Left hindlimb (tissue), 1 donor: Measurements from ENCODE around the gene ZBTB17.
A peak's percentile ranks its signal among the peaks of the same experiment; 100 is the strongest.

ENCODE experiments used
- DNase-seq: peaks from one replicate; pipeline ENCODE4 v3.0.0-alpha.2; 2018

ZBTB17 gene

DNA sequence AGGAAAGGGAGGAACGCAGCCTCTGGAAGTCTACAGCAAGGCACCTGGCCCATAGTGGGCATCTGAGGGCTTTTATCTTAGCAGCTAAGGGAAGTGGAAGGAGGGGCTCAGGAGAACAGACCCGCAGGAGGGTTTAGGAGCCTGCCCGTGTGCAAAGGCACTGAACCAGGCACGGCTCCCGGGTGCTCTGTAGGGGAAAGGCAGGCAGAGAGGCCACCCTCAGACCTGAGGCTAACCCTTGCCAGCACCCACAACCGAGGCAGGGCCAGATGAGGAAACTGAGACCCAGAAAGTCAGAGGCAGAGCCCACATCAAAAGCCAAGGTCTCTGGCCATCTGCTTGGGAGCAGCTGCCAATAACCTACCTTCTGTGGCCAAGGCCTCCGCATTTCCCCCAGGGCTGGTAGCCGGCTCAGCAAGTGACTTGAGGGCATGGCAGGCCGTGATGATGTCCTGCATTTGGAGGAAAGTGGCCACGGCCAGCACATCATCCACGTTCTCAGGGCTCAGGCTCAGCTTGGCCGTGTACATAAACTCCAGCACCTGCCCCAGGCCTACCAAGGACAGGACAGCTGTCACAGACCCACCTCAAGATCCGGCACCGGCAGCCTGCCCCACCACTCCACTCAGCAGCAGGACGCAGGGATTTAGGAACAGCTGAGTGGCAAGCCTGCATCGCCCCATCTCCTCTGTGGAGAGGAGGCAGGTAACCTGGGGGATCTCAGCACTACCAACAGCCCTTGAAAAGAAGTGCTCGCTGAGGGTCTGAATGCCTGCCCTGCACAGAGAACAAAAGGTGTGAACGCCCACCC is 29.1 kb downstream of the ZBTB17 start:
- no peak for DNase-seq

DNA sequence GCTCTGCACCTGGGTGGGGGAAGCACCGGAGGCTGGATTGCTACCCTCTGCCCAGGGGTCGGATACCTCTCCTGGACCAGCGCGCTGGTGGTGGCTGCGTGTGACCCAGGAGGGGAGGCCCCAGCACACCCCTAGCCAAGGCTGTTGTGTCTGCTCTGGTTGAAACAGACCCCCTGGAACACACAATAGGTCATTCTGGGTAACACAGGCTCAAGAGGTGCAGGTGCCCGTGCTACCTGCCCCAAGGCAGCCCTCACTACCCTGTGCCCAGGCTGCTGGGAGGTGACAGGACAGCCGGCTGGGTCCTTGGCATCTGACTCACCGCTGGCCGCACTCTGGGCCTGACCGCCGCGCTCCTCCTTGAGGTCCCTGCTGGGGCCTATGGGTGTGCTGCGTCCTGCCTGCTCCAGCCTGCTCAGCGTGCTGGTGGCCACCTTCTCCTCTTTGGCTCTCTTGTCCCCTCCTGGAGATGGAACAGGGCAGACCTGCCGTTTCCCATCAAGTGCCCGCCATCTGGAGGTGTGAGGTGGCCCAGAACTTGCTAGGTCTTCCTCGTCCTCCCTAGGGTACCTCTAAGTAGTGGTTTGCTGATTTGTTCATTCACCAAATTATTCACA is 30.0 kb downstream of the ZBTB17 start:
- DNase-seq: peak; percentile 11

DNA sequence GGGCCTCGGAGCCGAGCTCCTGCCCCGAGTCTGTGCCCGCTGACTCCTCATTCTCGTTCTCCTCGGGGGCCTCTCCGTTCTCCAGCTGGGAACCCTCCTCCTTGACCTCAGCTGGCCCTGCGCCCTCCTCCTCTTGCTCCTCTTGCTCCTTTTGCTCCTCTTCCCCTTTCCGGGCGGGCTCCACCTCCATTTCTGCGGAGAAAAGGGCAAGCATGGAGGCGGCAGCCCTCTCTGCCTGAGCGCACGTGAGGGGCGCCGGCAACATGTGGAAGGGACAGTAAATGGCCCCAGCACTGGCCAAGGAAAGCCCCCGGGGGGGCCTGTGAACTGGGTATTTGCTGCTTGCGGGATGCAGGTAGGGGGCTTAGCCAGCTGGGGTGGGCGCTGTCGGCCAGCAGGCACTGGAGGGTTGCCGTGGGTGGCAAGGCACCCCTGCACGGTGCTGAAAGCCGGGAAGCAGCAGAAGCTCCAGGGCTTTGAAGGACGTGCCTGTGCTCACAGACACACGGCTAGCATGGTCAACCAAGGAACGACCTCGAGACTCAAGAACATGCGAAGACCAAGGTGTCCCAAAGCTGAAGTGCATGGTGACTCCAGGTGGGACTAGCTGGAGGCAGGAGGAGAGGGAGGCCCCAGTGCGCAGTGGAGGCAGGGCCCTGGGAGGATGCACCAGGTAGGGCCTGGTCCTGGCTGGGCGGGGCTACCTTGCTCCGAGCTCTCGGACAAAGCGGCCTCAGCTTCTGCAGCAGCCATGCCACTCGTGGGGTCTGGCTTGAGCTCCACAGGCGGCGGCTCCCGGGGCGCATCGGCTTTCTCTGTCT is 30.7 kb downstream of the ZBTB17 start:
- no peak for DNase-seq

DNA sequence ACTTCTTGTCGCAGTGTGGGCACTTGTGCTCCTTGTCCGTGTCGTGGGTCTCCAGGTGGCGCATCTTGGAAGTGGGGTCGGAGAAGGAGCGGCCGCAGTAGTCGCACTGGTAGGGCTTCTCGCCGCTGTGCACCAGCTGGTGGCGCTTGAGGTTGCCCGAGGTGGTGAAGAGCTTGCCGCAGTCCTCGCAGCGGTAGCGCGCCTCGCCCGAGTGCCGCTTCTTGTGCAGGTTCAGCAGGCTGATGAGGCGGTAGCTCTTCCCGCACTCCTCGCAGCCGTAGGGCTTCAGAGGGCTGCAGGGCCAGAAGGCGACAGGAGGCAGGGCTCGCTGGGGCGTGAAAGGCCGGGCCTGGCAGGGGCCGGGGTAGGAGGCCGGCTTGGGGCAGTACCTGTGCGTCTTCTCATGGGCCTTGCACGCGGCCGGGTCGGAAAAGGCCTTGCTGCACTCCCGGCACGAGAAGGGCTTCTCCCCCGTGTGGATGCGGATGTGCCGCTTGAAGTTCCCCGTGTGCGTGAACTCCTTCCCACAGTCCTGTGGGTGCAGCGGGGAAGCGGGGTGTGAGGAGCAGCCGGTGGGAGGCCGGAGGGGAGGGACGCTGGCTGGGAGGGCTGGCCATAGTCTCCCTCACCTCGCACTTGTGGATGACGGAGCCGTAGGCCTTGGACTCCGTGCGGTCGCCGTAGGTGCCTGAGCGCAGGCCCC is 31.4 kb downstream of the ZBTB17 start:
- no peak for DNase-seq

DNA sequence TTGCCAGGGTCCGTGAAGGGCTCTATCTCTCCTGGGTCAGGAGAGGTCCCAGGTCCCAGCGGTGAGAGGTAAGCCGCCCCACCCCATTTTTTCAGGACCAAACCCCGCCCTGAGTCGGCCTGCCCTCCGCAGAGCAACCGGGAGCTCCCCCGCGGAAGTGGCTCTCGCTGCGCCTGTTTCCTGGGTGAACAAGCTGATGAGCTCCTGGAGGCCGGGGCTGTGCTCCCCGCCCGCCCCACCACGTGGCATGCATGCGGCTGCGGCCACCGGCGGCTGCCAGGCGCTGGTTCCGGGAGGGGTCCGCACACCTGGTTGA is 32.0 kb downstream of the ZBTB17 start:
- no peak for DNase-seq

DNA sequence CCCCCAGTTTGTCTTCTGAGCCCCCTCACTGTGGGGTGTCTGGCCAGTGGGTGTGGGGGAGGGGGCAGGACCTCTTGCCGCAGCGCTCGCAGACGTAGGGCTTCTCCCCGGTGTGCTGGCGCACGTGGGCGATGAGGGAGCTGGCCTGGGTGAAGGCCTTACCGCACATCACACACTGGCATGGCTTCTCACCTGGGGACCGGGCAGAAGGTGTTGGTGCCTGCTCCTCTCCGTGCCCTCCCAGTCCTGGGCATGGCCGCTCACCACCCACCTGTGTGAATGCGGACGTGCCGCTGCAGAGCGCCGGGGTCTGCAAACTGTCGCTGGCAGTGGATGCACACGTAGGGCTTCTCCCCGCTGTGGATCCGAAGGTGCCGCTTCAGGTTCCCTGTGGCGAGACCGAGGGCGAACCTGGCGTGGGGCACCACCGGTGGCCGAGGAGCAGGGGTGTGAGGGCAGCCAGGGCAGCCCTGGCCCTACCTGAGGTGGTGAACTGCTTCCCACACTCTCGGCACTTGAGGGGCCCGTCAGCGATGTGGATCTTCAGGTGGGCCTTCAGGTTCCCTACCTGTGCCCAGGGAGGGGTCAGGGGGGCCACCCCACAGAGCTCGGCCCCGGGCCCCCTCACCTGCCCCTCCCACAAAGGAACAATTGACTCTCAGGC is 32.4 kb downstream of the ZBTB17 start:
- no peak for DNase-seq

DNA sequence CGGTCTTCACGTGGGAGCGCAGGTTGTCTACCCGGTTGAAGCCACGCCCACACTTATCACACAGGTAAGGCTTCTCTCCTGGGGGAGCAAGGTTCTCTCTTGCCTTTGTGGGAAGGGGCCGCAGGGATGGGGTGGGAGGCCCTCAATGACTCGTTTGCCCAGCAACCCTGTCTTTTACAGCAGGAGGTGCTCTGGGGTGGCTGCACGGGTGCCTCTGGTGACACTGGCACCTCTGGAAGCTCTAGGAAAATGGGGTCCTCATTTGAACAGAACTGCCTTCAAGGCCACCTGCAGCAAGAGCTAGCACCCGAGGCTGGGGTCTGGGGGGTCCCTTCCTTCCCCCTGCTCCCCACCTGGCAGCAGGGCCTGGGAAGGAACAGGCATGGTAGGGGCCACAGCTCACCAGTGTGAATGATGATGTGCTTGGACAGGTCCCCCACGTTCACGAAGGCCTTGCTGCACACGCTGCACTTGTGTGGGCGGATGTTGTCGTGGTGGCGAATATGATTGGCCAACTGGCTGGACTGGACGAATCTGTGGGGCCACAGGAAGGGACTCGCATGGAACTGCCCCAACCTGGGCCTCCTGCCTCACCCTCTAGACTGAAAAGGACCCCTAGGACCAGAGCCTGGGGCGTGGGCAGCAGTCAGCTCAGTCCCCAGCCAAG is 33.1 kb downstream of the ZBTB17 start:
- no peak for DNase-seq

DNA sequence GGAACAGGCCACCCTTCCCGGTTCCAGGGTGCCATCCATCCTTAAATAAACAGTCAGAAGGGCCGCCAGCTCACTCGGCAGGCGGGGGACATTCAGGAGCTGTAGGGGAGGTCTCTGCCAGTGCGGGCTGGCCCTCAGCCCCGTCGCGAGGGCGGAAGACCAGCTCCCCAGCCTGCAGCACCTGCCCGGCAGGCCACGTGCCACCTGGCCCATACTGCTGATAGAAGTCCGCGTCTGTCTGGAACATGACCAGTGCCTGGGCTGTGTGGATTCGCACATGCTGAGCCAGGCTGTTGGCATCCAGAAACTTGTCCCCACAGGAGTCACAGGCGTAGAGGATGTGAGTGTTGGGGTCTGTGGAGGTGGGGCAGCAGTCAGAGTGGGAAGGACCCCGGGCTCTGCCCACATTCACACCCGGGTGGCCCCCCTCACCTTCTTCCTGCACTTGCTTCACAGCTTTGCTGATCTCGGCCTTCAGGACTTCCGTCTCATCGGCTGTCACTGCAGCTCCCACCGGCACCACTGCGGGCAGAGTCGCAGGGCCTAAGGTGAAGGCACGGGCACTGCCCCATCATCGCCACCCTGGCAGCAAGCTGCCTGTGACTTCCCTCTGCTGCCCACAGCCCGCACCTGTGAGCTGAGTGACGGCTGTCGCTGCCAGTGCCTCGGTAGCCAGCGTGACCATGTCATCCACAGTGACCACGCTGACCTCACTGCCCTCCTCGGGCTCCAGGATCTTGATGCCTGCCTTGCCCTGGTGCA is 33.8 kb downstream of the ZBTB17 start:
- DNase-seq: no peak

DNA sequence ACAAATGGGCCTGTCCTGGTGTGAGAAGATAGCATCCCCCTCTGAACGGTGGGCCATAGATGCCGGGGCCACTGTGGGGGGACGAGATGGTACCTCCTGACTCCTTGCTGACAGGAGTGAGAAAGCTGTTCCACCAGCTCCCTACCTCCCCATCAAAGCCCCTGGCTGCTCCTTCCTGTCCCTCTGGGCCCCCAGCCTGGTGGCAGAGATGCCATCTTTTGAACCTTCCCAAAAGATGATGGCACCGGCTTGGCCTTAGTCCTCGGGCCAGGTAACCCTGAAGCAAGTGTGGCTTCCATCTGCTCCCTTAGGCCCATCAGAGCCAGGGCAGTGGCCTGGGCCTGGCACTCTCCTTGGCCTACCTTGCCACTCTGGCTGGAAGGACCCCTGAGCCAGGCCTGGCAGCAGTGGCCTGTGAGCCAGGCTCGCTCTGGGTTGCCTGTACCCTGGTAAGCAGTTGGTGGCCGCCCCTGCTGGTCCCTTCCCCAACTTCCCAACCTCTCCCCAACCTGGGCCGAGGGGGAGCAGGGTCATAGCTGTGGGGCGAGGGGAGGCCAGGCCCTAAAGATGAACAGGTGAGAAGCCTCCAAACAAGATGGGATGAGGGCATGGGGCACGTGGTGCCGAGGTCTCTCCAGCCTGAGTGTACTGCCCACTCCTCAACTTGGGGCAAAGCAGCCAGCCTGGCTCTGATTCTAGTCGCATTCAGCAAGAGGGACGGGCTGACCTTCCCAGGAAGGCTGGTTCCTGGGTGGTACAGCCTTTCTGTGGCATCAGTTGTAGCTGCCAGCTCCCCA is 34.7 kb downstream of the ZBTB17 start:
- DNase-seq: no peak

DNA sequence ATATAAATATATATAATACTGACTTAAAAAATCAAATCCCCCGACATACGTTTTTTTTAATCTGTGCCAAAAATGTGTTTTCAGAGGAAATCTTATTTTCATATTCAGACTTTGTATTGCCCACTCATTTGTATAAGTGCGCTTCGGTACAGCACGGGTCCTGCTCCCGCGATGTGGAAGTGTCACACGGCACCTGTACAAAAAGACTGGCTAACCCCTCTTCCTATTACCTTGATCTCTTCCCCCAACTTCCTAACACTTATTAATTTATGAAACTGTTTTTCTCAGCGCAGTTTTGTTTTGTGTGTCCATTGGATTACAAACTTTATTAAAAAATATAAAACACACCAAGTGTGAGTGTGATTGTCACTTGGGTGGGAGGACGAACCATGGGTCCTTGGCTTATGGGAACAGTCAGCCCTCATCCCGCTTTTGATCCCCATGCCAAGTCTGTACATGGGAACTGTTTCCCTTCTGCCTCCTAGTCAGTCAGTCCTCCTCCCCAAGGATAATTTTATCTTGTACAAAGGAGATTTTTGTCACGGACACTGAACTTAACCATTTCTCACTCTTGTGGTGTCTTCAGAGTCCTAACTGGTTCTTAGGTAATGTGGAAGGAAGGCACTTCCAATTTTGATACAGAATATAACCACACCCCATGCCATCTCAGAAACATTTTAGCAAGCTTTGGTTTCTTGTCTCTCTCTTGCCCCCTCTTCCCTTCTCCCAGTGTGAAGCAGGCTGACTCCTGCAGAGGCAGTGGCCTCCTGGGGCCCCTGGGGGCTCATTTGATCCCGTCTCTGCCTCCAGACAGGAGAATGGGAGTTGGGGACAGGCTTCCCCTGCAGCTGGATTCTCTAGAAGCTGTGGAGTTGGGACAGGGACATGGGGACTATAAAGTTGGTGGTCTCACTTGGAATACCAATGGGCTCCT is 35.5 kb downstream of the ZBTB17 start:
- no peak for DNase-seq

DNA sequence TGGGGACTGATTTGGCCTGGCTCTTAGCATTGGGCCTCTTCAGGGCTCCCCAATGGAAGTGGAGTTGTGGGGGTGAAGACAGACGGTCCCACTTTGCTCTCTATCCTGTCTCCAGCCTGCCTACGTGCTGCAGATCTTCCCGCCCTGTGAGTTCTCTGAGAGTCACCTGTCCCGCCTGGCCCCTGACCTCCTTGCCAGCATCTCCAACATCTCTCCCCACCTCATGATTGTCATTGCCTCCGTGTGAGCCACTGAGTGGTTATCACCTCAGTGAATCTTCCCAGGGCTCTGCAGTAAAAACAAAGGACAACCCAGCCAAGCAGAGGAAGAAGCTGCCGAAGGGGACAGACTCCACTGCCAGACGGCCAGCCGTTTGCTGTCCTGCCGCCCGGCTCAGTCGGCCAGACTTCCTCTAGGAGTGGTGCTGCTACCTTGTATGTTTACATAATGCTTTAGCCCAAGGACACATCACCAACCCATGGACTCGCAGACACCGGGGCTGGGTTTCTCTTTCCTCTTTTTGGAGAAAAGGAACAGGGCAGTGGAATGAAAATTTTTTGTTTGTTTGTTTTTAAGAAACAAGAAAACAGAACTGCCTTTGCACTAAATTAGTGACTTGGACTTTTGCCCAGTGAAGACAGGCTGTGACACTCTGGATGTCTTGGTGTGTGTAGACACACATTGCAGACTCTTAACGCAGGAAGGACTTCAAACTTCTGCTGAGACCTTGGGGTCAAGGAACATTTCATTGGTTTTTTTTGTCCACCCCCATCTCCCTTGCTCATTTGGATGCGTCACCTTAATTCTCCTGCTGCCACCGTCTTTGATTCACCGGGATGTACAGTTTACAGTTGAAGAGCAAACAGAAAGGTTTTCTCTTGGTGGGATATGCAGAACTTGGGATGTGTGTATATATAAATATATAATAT is 36.5 kb downstream of the ZBTB17 start:
- DNase-seq: no peak

DNA sequence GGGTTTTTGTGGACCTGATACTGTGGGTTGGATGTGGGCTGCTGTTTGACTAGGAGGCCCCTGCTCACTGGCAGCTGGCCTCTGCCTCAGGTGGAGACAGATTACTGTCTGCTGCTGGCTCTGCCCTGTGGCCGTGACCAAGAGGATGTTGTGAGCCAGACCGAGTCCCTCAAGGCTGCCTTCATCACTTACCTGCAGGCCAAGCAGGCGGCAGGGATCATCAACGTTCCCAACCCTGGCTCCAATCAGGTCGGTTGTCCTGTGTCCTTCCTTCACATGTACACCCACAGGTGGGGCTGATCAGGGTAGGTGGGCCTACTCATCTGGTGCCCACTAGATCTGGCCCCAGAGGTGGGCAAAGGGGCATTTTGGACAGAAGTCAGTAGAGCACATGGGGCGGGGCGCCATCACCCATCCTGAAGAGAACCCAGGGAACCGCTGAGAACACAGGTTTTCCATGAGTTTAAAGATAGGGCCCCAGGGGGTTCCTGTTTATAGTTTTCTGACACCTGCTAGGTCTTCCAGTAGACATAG is 37.2 kb downstream of the ZBTB17 start:
- no peak for DNase-seq

DNA sequence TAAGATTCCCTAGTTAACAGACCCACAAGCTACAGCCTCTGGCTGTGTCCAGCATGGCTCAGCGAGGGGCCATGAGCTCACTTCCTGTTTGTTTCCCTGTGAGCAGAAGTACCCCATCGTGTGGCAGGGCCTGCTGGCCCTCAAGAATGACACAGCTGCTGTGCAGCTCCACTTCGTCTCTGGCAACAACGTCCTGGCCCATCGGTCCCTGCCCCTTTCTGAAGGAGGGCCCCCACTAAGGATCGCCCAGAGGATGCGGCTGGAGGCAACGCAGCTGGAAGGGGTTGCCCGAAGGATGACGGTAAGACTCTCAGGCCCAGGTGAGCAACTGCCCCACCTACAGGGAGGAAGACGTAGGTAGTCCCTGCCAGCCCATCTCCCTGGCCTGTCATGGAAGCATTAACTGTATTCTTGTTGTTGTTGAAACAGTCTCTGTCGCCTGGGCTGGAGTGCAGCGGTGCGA is 38.2 kb downstream of the ZBTB17 start:
- no peak for DNase-seq

DNA sequence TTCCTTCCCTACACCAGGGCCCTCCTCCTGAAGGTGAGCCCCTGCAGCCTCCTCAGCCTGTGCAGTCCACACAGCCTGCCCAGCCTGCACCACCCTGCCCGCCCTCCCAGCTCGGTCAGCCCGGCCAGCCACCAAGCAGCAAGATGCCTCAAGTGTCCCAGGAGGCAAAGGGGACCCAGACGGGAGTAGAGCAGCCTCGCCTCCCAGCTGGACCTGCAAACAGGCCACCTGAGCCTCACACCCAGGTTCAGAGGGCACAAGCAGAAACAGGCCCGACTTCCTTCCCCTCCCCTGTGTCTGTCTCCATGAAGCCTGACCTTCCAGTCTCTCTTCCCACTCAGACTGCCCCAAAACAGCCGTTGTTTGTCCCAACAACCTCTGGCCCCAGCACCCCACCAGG is 38.8 kb downstream of the ZBTB17 start:
- DNase-seq: no peak

DNA sequence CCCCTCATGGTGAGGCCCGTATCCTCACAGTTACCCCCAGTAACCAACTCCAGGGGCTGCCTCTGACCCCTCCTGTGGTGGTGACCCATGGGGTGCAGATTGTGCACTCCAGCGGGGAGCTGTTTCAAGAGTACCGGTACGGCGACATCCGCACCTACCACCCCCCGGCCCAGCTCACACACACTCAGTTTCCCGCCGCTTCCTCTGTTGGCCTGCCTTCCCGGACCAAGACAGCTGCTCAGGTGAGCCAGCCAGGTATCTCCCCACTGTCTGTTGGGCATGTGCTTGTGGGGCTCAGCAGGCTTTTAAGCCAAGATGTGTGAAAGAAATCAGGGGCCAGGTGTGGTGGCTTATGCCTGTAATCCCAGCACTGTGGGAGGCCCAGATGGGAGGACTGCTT is 39.9 kb downstream of the ZBTB17 start:
- DNase-seq: no peak

DNA sequence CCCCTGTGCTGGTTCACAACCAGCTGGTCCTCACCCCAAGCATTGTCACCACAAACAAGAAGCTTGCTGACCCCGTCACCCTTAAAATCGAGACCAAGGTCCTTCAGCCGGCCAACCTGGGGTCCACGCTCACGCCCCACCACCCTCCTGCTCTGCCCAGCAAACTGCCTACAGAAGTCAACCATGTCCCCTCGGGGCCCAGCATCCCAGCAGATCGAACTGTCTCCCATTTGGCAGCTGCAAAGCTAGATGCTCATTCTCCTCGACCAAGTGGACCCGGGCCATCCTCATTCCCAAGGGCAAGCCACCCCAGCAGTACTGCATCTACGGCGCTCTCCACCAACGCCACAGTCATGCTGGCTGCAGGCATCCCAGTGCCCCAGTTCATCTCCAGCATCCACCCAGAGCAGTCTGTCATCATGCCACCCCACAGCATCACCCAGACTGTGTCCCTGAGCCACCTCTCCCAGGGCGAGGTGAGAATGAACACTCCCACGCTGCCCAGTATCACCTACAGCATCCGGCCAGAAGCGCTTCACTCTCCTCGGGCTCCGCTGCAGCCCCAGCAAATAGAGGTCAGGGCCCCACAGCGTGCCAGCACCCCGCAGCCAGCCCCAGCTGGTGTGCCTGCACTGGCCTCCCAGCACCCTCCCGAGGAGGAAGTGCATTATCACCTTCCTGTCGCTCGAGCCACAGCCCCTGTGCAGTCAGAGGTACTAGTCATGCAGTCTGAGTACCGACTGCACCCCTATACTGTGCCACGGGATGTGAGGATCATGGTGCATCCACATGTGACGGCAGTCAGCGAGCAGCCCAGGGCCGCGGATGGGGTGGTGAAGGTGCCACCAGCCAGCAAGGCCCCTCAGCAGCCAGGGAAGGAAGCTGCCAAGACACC is 40.6 kb downstream of the ZBTB17 start:
- no peak for DNase-seq
